ENCODE results near the gene SEC31B. TPM values are rescaled to one million over a fixed set of nuclear protein-coding genes. Genes with fewer than 3 reads are reported as not detected.

Gene SEC31B
- total and polyA plus RNA-seq, 2 of the 8 experiments (the other 6 are each of a cell fraction or from before 2014, with no cell fraction given), result 4.1 to 5.3 TPM

GRCh38 chr10:100524638-100525037 lies 5.0 kb upstream of the SEC31B start:
- Histone ChIP-seq H2BK5ac (ENCODE audit: low read depth, low read length) (no peak overlapping the region), H2BK120ac (replicated peaks; ENCODE audit: low read depth, low read length) (no peak overlapping the region), H3K4me2 (ENCODE audit: insufficient read depth in 1 of 2, low read depth in 2 of 2, low read length in 2 of 2) (no peak overlapping the region), H3K56ac (replicated peaks; ENCODE audit: insufficient read length, low read depth, low read length) (no peak overlapping the region), H3K4ac (replicated peaks; ENCODE audit: insufficient read length, low read depth, low read length) (no peak overlapping the region), H3K79me2 (ENCODE audit: control insufficient read depth in 1 of 2, insufficient read depth in 2 of 2, low read length in 2 of 2) (peaks cover 0 to 14% of the 10 kb centered on the region in 2 experiments; a peak in 3 of 4 replicates), H2BK12ac (ENCODE audit: low read depth, low read length) (no peak overlapping the region), H2AFZ (ENCODE audit: low read length) (no peak overlapping the region), H4K91ac (replicated peaks; ENCODE audit: insufficient read length, low read length) (no peak overlapping the region), H3K18ac (ENCODE audit: extremely low read depth, low read length) (no peak overlapping the region), H2BK15ac (ENCODE audit: low read length) (no peak overlapping the region), H4K5ac (ENCODE audit: insufficient read length, low read depth, low read length) (no peak overlapping the region), H4K20me1 (replicated peaks in 1 of 2; ENCODE audit: control insufficient read depth in 1 of 2, insufficient read depth in 2 of 2, low read length in 2 of 2) (peaks cover 0 to 2% of the 10 kb centered on the region in 2 experiments), H3K23ac (ENCODE audit: insufficient read length) (no peak overlapping the region), H3K9me3 (ENCODE audit: insufficient read depth in 2 of 2, low read depth in 1 of 2, low read length in 1 of 2) (no peaks in the 10 kb centered on the region), H3K23me2 (ENCODE audit: low read depth, low read length) (peaks cover 13% of the 10 kb centered on the region), H4K8ac (ENCODE audit: extremely low read depth, insufficient read depth, low read length) (no peak overlapping the region), H3K27me3 (replicated peaks in 1 of 4; ENCODE audit: control insufficient read depth in 3 of 4, extremely low read depth in 1 of 4, insufficient read depth in 3 of 4, low read length in 3 of 4) (peaks cover 0 to 12% (median 10%) of the 10 kb centered on the region in 4 experiments; a peak in 5 of 7 replicates), H3K14ac (ENCODE audit: insufficient read length) (no peak overlapping the region), H3K4me3 (ENCODE audit: extremely low read depth in 1 of 4, insufficient read depth in 2 of 4, low read depth in 3 of 4, low read length in 4 of 4) (no peak overlapping the region), H3K27ac (ENCODE audit: low read depth, low read length) (no peak overlapping the region), H3K4me1 (replicated peaks in 1 of 4; ENCODE audit: control insufficient read depth in 3 of 4, insufficient read depth in 4 of 4, low read length in 3 of 4) (peaks cover 0 to 2% (median 0%) of the 10 kb centered on the region in 4 experiments; a peak in 2 of 7 replicates), H2BK20ac (ENCODE audit: low read length) (no peak overlapping the region), H2AK5ac (ENCODE audit: low read depth, low read length) (no peak overlapping the region), H3K79me1 (ENCODE audit: low read depth, low read length) (peaks cover 2% of the 10 kb centered on the region; the same call in 1 of the 2 replicates), H3K36me3 (ENCODE audit: control insufficient read depth in 2 of 4, insufficient read depth in 4 of 4, low read length in 3 of 4) (peaks cover 7 to 35% (median 14%) of the 10 kb centered on the region in 4 experiments), H3K9ac (replicated peaks in 1 of 4; ENCODE audit: extremely low read depth in 1 of 4, low read depth in 3 of 4, low read length in 3 of 4) (no peak overlapping the region)
- no peak for DNase-seq (ENCODE audit: low read depth in 1 of 2, low spot score in 2 of 2)
- CTCF ChIA-PET (ENCODE audit: partially characterized antibody), result interaction anchor here (0.6 to 5.0 kb wide), 12 partner anchors 9 to 647 kb away, joined by 3 to 29 read pairs (median 6); partner anchors contain the start of gene HIF1AN
- WGBS, 2 experiments (ENCODE audit: extremely low coverage in 1 of 2, insufficient coverage in 1 of 2, insufficient read length in 1 of 2, insufficient replicate concordance in 2 of 2, low coverage in 1 of 2, low lambda C conversion rate in 2 of 2, missing lambda C conversion rate in 1 of 2), result 79% methylated on average over 2 of the region's 2 CpGs; no CpG with 5 or more reads in 1 of the 2 experiments
- no peak for FAIRE-seq
- POLR2A ChIA-PET (ENCODE audit: partially characterized antibody), result interaction anchor here (0.7 kb wide), 1 partner anchor 86 kb away, joined by 3 read pairs; no protein-coding TSS in a partner anchor
- no peak for TF ChIP-seq CTCF (IDR thresholded peaks at IDR 0.05; ENCODE audit: control extremely low read depth in 1 of 3, insufficient read depth in 1 of 3, low read depth in 1 of 3, low read length in 3 of 3)
- no peak for TF ChIP-seq MAX (IDR thresholded peaks at IDR 0.05)
- no peak for TF ChIP-seq ATF2 (IDR thresholded peaks at IDR 0.05; ENCODE audit: low read length)
- TF ChIP-seq RFX5 (IDR thresholded peaks at IDR 0.05; ENCODE audit: borderline replicate concordance, low read depth, low read length), result no peak

Data from H1 (cell line).